IPS-15b (cell line): ENCODE measurements around the gene SPATA13.
"Not testable (repeated sequence)": the region's sequence is repeated elsewhere in the genome, so short reads cannot be mapped to it uniquely, and the experiment has no call there.

Experiments used
- H3K27me3 ChIP-seq: one replicate; pipeline ENCODE4 v1.6.1; 2013; ENCODE audit warnings: low read length; ENCODE audit not compliant: control insufficient read depth, insufficient read depth
- H3K36me3 ChIP-seq: one replicate; pipeline ENCODE4 v1.6.1; 2013; ENCODE audit warnings: low read length; ENCODE audit not compliant: control insufficient read depth, insufficient read depth
- H3K4me1 ChIP-seq: one replicate; pipeline ENCODE4 v1.6.1; 2013; ENCODE audit warnings: mild to moderate bottlenecking, low read length; ENCODE audit not compliant: control insufficient read depth, insufficient read depth
- H3K4me3 ChIP-seq: one replicate; pipeline ENCODE4 v1.5.1; 2013; ENCODE audit warnings: low read depth, low read length
- H3K9ac ChIP-seq: one replicate; pipeline ENCODE4 v1.6.1; 2013; ENCODE audit warnings: low read depth, mild to moderate bottlenecking, low read length
- H3K9me3 ChIP-seq: one replicate; pipeline ENCODE4 v1.6.1; 2013; ENCODE audit warnings: mild to moderate bottlenecking, low read length; ENCODE audit not compliant: control insufficient read depth, insufficient read depth

Gene SPATA13

DNA sequence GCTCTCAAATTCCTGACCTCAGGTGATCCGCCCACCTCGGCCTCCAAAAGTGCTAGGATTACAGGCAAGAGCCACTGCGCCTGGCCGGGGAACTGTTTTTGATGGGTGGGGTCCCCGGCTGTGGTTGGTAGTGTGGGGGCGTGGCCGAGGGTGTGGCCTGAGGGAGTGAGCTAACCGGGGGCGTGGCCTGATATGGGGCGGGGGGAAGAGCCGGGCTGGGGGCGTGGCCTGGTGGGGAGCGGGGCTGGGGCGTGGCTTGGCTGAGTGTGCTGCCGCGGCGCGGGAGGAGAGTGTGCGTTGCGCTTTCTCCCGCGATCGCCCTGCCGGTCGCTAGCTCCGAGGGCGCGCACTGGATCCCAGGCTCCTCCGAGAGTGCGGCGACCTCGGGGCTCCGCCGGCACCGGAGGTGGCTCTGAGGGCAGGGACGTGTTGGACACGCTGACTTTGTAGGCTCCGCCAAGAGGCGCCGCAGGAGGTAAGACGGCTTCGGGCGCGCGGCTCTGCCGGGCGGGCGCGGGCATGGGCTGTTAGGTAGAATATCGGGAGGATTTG, at the start of gene SPATA13:
Gene SPATA13 (plus strand): TSS at position 263 of the 552 bp plus-strand sequence. CDS start 62,210 bp downstream, outside the sequence.
- Histone ChIP-seq H3K36me3 (peaks cover 6% of the 10 kb centered on the region), H3K4me1 (peaks cover 10% of the 10 kb centered on the region), H3K9me3 (no peaks in the 10 kb centered on the region), H3K27me3 (peaks cover 21% of the 10 kb centered on the region), H3K9ac (peak within 1 kb of the TSS; percentile 68), H3K4me3 (peak within 1 kb of the TSS; percentile 81)

DNA sequence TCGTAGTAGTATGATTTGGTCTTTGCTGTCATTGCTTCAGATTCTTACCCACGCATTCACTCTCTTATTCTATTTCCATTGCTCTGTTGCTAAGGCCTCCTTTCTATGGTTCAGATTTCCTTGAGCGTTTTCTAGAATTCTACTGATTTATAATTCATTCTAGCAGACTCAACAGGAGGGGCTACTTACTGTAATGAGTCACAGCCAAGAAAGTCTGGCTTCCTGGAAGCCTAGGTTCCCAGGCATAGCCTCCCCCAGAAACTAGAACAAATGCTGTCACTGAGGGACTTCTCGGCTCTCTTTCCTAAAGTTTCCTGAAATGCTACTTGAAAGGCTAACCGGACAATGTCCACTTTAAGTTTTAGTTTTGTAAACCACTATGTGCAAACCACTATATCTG, 47.7 kb upstream of the SPATA13 start:
- Histone ChIP-seq H3K9ac (no peak overlapping the region), H3K4me3 (no peak overlapping the region), H3K9me3 (no peaks in the 10 kb centered on the region), H3K27me3 (no peaks in the 10 kb centered on the region), H3K4me1 (no peaks in the 10 kb centered on the region), H3K36me3 (no peaks in the 10 kb centered on the region)

DNA sequence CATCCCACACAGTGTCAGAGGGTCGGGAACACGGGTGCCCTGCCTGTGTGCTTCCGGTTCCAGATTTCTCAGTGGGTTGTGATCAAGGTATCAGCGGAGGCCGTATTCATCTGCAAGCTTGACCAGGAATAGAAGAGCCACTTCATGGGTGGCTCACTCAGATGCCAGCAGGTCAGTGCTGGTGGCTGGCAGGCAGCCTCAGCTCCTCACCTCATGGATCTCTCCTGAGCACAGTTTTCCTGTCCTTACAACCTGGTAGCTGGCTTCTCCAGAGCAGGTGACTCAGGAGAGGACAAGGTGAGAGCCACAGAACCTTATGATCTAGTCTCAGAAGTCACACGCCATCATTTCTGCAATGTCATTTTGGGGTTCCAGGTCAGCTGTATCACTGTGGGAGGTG, 44.8 kb upstream of the SPATA13 start:
- Histone ChIP-seq H3K27me3 (no peaks in the 10 kb centered on the region), H3K4me1 (peaks cover 9% of the 10 kb centered on the region), H3K9ac (no peak overlapping the region), H3K9me3 (no peaks in the 10 kb centered on the region), H3K36me3 (no peaks in the 10 kb centered on the region), H3K4me3 (no peak overlapping the region)

GRCh38 chr13:24116131-24116530, 44.4 kb upstream of the SPATA13 start:
- Histone ChIP-seq H3K4me3 (no peak overlapping the region), H3K9me3 (no peaks in the 10 kb centered on the region), H3K9ac (no peak overlapping the region), H3K36me3 (no peaks in the 10 kb centered on the region), H3K27me3 (no peaks in the 10 kb centered on the region), H3K4me1 (peaks cover 9% of the 10 kb centered on the region)

DNA sequence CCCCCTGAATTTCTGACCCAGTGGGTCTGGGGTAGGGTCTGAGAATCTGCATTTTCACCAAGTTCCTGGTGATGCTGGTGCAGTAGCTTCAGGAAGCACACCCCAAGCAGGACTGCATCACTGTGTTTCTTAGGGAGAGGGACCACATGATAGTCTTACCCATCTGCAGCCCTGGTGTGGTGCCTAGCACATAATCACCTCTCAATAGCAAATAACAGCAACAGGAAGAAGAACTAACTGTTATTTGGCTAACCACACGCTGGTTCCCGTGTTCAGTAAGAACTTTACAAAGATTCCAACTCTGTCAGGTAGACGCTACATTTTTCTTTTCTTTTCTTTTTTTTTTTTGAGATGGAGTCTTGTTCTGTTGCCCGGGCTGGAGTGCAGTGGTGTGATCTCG, 41.9 kb upstream of the SPATA13 start:
- no peak overlapping the region for H3K9ac ChIP-seq
- no peaks in the 10 kb centered on the region for H3K36me3 ChIP-seq
- no peak overlapping the region for H3K4me3 ChIP-seq
- no peaks in the 10 kb centered on the region for H3K9me3 ChIP-seq
- no peaks in the 10 kb centered on the region for H3K27me3 ChIP-seq
- peaks cover 9% of the 10 kb centered on the region for H3K4me1 ChIP-seq

- Histone ChIP-seq H3K36me3 (no peaks in the 10 kb centered on the region), H3K9ac (no peak overlapping the region), H3K27me3 (no peaks in the 10 kb centered on the region), H3K9me3 (no peaks in the 10 kb centered on the region), H3K4me3 (no peak overlapping the region), H3K4me1 (peaks cover 9% of the 10 kb centered on the region)
These were observed 40.7 kb upstream of the SPATA13 start for GRCh38 chr13:24119626-24120508.

- not testable (repeated sequence) for H3K4me3 ChIP-seq, H3K9me3 ChIP-seq, H3K36me3 ChIP-seq, H3K27me3 ChIP-seq, H3K9ac ChIP-seq
- H3K4me1 ChIP-seq = peaks cover 14% of the 10 kb centered on the region
These were observed 38.5 kb upstream of the SPATA13 start for GRCh38 chr13:24122045-24122444.

GRCh38 chr13:24122569-24122968, 38.0 kb upstream of the SPATA13 start:
- no peak overlapping the region for H3K4me3 ChIP-seq
- H3K9ac ChIP-seq = no peak overlapping the region
- H3K36me3 ChIP-seq = no peaks in the 10 kb centered on the region
- H3K9me3 ChIP-seq = no peaks in the 10 kb centered on the region
- no peaks in the 10 kb centered on the region for H3K27me3 ChIP-seq
- H3K4me1 ChIP-seq = peaks cover 14% of the 10 kb centered on the region

- Histone ChIP-seq H3K36me3 (no peaks in the 10 kb centered on the region), H3K9me3 (no peaks in the 10 kb centered on the region), H3K4me1 (peaks cover 10% of the 10 kb centered on the region), H3K4me3 (no peak overlapping the region), H3K9ac (no peak overlapping the region), H3K27me3 (no peaks in the 10 kb centered on the region)
These were observed 36.8 kb upstream of the SPATA13 start for GRCh38 chr13:24123761-24124160.

DNA sequence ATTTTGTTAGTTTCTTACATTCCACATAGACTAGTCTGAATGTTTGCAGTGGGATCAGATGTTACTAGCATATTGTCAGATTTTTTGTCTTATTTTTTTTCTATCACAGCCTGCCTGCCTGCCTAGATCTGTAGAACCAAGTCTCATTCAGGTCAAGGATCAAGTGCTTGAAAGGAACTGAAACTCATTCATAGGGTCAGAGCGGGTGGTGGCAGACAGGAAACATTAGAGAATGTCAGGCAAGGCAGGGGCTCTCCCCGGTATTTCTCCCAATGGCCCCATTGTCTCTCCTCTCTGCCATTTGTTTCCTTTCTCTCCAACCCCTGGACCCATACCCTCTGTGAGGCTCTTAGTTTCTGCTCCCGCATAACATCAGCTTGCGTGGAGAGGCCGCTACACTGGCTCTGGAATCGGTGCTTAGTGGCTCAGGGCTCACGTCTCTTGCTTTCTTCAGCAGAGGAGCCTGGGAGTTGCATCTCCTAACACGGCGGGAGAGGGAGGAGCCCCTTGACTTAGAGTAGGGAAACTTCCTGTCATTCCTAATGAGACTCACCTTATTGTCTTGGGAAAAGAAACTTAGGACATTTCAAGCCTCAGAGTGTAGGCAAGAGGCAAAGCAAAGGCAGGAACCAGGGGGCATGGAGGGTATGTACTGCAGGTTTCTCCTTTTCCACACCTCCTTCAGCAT, 35.6 kb upstream of the SPATA13 start:
- Histone ChIP-seq H3K9ac (no peak overlapping the region), H3K27me3 (no peaks in the 10 kb centered on the region), H3K4me1 (peaks cover 5% of the 10 kb centered on the region), H3K9me3 (no peaks in the 10 kb centered on the region), H3K36me3 (no peaks in the 10 kb centered on the region), H3K4me3 (no peak overlapping the region)

GRCh38 chr13:24127116-24127631, 33.3 kb upstream of the SPATA13 start:
- Histone ChIP-seq H3K9ac (no peak overlapping the region), H3K4me1 (peaks cover 5% of the 10 kb centered on the region), H3K36me3 (no peaks in the 10 kb centered on the region), H3K4me3 (no peak overlapping the region), H3K27me3 (no peaks in the 10 kb centered on the region), H3K9me3 (no peaks in the 10 kb centered on the region)
